Amniotic stem cell (primary cell): ENCODE measurements around the gene NRG3.

Experiments
- DNase-seq: peaks from one replicate; lab custom pipeline; 2025; lab: John Stamatoyannopoulos, UW

NRG3 gene

GRCh38 chr10:82472406-82473335 is 597.7 kb downstream of the NRG3 start:
- DNase-seq = no peak

- DNase-seq = no peak
Observed at GRCh38 chr10:82477776-82478175, 602.8 kb downstream of the NRG3 start.

GRCh38 chr10:82492647-82493046 is 617.7 kb downstream of the NRG3 start:
- no peak for DNase-seq

DNA sequence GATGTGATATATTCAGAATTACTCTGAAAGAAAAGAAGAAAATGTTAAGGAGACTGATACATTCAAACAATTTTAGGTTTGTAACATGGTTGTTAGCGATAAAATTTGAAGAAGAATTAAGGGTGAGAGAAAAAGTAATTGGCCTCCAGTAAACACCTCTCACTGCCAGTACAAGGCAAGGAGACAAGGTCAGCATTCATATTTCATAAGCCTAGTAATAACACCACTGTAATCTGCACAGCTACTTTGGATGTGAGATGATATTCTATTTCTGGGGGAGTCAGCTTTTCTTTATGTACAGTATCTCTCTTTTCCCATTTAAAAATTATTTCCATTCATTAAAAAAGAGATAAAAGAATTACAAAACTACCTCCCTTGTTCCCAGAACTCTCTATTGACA is 621.1 kb downstream of the NRG3 start:
- no peak for DNase-seq

GRCh38 chr10:82497439-82497838 is 622.4 kb downstream of the NRG3 start:
- DNase-seq = no peak

- no peak for DNase-seq
Observed at GRCh38 chr10:82498976-82499375, 624.0 kb downstream of the NRG3 start.

- no peak for DNase-seq
Observed at GRCh38 chr10:82505009-82505408, 630.0 kb downstream of the NRG3 start.

- DNase-seq = no peak
Observed at GRCh38 chr10:82506680-82507376, 631.8 kb downstream of the NRG3 start.

DNA sequence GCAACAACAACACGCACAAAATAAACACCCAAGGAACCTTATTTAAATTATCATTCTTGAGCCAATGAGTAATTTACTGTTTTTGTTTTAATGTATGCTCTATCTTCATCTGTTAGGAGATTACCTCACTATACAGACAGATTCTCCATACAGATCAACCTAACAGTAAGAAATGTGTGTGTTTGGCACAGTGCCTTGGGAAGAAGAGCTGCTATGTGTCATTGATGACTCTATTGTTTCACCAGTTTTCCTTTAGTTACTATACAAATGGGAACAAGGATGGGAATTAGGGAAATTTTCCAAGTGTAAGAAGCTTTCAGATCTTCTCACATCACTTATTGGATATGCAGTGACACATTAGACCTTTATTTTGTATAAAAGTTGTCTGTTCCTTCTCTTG is 640.3 kb downstream of the NRG3 start:
- no peak for DNase-seq

- no peak for DNase-seq
Observed at GRCh38 chr10:82529062-82529461, 654.1 kb downstream of the NRG3 start.

- no peak for DNase-seq
Observed at GRCh38 chr10:82535457-82535856, 660.5 kb downstream of the NRG3 start.

DNA sequence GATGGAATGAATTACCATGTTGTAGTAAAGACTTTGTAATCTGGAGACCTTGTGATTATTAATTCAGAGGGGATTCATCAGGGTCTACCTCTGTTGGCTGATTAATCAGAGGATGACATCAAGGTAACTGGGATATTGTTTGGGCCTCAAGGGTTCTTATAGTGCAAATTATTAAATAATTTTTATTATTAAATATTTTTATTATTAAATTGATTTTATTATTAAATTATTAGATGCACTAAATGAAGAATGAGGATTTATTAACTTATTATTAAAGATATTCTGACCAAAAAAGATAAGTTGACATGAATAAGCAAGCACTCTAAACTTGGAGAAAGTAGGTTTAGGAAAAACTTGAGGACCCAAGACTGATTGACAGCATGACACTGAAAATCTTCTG is 661.7 kb downstream of the NRG3 start:
- no peak for DNase-seq

DNA sequence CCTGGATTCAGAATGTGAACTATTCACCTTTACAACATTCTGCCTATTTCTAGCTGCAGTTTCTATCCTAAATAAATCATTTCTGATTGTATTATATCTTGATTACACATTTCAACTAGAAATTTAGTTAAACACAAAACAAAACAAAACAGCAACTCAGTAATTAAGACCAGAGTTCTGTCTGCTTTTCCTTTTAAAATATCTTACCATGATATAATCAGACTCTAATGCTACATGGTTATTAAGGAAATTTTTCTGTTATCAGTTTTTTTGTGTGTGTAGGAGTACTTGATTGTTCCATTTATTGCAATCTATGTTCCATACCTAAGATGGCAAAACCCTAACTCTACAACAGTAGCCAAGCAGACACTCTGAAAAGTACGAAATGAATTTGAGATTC is 663.3 kb downstream of the NRG3 start:
- DNase-seq = no peak

DNA sequence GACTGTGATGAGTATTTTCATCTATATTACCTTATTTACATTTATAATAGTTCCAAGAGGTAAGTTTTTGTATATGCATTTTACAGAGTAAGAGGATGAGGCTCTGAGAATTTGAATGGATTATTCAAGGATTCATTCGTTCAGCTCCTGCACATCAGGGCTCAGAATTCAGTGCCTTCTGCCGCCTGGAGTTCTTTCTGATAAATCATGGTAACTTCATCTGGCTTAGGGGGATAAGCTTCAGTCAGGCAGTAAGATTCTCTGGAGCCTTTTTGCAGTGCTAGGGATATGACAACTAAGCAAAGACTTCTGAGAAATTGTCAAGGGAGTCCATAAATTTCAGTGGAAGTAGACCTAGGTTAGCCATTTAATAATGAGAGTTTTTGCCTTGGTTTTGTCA is 668.6 kb downstream of the NRG3 start:
- DNase-seq = no peak

DNA sequence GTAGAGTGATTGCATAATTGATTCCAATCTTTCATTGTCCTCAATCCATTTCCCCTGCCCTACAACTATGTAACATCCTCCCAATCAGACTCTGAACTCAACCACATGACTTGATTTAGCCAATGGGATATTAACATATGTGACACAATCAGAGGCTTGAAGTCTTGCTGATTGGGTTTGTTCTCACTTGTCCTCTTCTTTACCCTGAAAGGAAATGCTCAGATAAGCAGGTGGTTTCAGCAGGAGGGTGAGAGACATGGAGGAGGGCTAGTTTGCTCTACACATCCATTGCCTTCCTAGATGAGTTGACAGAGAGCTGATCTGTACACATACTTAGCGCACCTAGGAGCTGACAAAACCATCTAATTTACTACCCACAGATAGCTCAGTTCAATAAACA is 669.4 kb downstream of the NRG3 start:
- DNase-seq = no peak

DNA sequence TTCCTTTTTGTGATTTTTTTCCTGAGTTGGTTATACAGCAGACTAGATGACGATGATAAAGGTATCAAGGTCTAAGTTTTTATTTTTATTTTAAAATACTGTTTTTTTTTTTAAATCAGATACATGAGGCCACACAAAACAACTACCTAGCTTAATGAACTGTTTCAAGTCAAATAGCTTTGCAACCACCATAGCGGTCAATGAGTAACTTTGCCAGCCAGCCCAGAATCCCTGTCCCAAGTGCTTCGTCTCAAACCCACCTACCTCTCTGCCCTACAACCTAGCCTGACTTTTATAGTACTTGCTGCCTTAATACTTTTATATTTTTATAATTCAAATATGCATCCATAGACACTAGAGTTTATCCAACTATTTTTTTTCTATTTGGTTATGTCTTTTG is 676.5 kb downstream of the NRG3 start:
- no peak for DNase-seq

DNA sequence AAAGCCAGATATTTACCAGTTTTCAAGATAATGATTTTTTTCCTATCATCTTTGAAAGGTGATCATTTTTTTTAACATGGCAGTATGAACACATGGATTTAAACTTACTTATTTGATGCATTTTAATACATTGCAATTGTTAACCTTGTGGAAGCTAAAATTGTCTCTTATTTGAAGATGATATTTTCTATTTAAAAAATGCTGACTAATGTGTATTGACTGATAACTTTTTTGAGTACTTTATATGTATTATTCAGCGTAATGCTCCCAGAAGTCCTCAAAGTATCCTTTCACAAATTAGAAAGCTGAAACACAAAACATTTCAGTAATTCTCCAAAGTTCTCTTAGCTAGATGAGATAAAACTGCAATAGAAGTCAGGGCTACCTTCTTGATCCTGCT is 677.3 kb downstream of the NRG3 start:
- no peak for DNase-seq

- no peak for DNase-seq
Observed at GRCh38 chr10:82554381-82554780, 679.4 kb downstream of the NRG3 start.

DNA sequence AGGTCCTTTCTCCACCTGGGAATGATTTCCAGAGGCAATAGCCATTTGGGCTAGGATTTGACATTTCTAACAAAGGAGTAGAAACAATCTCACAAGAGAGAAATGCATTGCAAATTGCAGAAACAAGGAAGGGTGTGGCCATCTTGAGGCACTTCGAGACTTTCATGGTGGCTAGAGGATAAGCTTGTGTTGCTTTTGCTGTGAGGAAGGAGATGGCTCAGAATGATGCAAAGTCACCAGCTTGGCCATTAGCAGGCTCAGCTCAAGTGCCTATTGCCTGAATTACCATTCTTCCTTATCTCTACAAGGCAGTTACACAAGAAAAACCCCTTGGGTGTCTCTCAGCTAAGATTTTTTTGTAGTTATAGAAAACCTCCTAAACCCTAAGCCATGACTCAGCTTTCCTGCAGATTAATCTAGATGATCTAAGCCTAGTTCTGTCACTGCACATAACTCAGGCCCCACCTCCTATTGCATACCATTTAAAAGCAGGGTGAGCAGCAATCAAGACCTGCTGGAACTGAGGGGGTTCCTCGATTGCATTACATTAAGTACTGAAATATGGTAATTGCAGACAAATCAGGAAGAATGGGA is 683.1 kb downstream of the NRG3 start:
- no peak for DNase-seq

DNA sequence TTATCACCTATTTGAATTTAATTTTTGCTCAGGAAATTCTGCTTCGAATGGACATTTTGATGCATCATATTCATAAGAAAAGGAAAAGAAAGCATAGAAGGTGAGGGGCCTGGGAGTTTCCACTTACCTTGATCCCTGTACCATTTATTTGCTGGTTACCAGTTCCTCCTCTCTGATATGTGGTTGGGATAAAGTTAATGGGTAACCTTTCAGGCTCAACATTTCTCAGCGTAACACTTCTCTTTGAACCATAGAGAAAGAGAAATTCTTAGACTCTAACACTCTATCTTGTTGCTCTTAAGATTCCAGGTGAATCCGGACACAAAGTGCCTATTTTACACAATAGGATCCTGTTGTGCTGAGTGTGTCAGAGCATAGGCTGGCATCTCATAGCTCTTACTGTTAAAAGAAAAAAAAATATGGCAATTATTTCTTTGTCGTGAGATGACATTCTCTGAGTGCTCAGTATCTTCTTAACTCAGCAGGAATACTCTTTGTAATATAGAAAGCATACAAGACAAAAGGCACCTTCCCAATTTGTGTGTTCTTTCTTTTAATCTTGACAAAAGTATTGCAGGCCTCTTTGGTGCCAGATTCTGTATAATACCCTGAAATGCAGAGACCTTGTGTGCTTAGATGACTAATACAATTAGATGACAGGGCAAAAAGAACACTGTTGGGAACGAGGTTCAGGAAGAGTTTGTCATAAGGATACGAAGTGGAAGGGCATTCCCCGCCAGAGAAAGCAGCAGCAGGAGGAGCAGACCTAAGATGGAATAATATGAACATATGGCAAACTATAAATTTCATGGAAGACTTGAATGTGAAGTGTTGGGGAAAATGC is 689.6 kb downstream of the NRG3 start:
- DNase-seq = no peak

GRCh38 chr10:82565197-82565575 is 690.2 kb downstream of the NRG3 start:
- DNase-seq = no peak

GRCh38 chr10:82572744-82573143 is 697.8 kb downstream of the NRG3 start:
- DNase-seq = no peak
